Activated CD4-positive, CD25-positive, alpha-beta regulatory T cell treated with anti-CD3 and anti-CD28 coated beads, Interleukin-2, amount 50 U/mL, for 16 hours (primary cell): ENCODE data around the gene SLC26A8.
"Not testable (repeated sequence)": the region's sequence is repeated elsewhere in the genome, so short reads cannot be mapped to it uniquely, and the experiment has no call there.

Experiments used
- DNase-seq: peaks from one replicate; pipeline ENCODE4 v3.0.0-alpha.2; 2020; ENCODE audit warnings: low read depth, low spot score

SLC26A8 gene

DNA sequence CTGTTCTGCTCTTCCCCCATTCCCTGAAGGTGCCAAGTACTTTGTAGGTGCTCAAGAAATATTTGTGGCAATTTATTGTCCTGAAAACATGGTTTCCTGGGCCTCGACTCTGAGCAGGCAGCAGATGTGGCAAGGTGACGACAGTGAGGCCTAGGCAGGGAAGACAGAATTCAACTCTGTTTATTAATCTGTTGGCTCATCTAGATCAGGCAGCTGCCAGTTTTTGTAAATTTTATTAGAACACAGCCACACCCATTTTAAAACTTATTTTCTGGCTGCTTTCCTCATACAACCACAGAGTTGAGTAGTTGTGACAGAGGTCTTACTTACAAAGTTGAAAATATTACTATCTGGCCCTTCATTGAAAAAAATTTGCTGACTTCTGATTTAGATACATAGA is 27.7 kb upstream of the SLC26A8 start:
- DNase-seq = no peak

DNA sequence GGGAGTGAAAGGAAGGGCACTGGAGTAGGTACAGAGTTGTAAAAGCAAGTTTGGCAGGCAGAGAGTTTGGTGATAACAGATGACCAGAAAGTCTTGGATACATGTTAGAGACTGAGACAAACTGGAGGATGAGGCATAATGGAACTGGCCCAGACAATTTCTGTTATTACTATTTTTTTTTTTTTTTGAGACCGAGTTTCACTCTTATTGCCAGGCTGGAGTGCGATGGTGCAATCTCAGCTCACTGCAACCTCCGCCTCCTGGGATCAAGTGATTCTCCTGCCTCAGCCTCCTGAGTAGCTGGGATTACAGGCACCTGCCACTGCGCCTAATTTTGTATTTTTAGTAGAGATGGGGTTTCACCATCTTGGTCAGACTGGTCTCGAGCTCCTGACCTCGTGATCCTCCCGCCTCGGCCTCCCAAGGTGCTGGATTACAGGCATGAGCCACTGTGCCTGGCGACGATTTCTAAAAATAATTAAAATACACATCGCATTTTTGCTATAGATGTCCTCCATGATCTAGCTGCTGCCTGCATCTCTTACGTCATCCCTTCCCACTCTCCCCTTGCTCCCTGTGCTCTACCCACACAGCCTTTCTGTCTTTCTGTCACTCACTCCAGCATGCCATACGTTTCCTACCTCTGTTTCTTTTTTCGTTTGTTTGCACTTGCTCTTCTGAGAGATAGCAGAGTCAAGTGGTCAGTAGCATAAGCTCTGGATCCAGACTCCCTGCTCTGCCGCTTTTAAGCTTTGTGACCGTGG is 26.7 kb upstream of the SLC26A8 start:
- DNase-seq = no peak

DNA sequence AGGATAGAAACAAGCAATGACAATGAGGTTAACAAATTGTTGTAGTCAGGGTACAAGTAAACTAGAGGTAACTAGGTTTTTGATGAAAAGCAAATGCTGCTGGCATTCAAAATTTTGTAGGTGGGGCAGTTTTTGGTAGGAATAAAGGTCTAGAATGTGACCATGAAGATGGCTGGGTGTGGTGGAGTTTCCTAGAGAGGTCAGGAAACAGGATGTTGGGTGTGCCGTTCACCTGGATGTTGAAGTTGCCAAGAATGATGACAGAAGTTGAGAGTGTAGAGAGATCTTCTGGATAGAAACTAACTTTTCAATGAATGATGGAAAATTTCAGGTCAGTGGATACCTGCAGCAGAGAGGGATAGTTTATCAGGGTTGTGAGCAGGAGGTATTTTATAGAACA is 25.9 kb upstream of the SLC26A8 start:
- DNase-seq = no peak

DNA sequence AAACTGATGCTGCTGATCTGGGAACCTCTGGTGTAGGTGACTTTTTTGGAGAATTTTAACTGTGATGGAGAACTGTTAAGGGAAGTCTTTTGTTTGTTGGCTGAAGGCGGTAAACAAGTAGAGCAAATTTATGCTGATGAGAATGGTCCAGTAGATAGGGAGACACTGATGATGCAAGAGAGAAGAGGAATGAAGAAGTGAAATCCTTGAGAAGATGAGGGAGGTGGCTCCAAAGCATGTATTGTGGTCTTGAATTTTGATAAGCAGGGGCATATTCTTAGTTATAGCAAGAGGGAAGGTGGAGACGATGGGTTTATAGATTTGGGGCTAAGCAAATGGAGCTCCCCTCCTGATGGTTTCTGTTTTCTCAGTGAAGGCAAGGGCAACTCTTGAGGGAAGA is 25.1 kb upstream of the SLC26A8 start:
- DNase-seq = no peak

- no peak for DNase-seq
Measured at GRCh38 chr6:36042618-36043260, 18.3 kb upstream of the SLC26A8 start.

DNA sequence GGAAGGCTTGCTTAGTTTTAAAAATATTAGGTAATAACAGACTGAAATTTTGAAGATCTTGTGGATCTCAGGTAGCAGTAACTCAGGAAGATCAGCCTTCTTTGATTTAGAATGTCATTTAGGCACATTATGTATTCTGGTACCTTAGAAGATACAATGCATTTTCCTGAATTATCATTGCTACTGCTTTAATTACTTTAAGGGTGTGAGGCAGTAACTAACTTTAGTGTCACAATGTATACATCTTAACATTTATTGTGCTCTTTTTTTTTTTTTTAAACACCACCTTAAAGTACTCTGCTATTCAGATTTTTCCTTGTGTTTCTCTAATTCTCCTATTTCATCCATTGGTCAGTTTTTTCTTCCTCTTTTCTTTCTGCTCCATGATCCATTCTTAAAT is 16.5 kb upstream of the SLC26A8 start:
- DNase-seq = no peak

DNA sequence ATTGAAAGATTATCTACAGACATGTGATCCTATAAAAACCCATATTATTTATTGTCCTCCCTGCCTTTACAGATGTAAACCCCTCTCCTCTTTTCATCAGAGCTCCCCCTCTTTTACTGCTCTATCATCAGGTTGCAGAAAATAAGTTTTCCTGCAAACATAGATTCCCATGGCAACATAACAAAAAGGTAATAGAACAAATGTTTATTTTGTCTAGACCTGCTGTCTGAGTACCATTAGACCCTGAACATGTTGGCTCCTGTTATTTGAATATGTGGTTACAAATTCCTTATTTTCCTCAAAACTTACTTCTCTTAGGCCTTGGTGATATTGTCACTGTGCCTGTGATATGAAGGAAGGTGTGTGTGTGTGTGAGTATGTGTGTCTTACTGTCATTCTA is 14.7 kb upstream of the SLC26A8 start:
- DNase-seq = no peak

DNA sequence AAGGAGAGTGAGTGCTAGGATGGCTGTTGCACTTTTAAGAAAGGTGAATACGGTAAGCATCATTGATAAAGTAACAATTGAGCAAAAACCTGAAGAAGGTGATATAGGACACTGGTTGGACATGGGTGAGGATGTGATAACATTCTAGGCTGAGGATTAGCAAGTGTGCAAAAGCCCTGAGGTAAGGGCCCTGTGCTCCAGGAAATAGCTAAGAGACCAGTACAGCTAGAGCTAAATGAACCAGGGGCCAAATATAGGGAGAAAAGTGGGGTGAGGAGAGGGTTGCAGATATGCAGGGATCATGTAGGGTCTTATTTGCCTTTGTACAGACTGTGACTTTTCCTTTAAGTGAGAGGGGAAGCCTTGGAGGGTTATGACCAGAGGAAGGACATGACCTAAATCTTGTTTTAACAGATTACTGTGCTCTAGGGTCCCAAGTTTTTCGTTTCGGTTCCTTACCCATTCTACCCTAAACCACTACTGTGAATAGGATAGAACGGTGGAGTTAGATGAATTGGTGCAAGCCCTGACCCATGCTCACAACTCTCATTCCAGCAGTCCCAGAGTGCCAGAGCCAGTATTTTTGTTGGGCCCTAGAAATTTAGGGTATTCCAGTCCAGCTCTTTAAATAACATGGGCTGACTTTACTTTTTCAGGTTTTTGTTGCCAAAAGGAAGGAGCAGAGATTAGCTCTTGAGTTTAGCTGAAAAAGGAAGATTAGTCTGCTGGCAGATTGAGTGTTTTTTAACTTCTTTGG is 13.9 kb upstream of the SLC26A8 start:
- DNase-seq = no peak

- DNase-seq = no peak
Measured at GRCh38 chr6:36035225-36035624, 10.8 kb upstream of the SLC26A8 start.

DNA sequence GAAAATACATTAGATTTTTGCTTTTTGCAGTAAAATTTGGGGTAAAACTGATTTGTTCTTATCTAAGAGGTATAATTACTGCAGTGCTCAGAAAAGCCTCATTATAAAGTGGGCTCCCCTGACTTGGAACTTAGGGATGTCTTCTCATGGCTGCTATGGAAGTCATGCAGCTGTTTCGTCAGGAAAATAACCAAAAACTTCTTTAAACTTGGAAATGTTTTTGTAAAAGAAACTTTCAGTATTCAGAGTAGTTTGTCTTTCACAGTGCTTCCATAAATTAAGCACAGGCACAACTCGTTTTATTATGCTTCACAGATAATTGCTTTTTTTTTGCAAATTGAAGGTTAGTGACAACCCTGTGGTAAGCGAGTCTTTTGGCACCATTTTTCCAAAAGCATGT is 10.0 kb upstream of the SLC26A8 start:
- DNase-seq = no peak

GRCh38 chr6:36033935-36034334 is 9.5 kb upstream of the SLC26A8 start:
- no peak for DNase-seq

GRCh38 chr6:36033144-36033543 is 8.7 kb upstream of the SLC26A8 start:
- not testable (repeated sequence) for DNase-seq

DNA sequence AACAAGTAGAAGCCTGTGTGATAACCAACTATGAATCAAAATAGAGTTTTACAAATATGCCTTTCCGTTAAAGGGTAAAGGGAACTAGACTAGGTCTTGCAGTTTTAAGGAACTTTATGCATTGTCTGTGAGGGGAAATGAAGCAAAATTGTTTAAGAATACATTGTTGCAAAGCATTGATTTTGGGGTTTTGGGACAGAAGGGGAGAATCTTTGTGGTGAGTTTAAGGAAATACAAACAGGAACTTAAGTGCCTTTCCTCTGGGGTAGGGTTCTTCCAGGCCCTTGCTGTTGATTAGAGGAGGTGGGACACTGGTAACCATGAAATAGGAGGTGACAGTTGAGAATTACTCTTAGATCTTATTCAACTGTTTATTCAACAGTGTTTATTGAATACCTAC is 7.8 kb upstream of the SLC26A8 start:
- no peak for DNase-seq

- no peak for DNase-seq
Measured at GRCh38 chr6:36029464-36029863, 5.0 kb upstream of the SLC26A8 start.

- peak; percentile 55 for DNase-seq
Measured at GRCh38 chr6:36028877-36029324, 4.5 kb upstream of the SLC26A8 start.

GRCh38 chr6:36028088-36028876 is 3.8 kb upstream of the SLC26A8 start:
- peak; percentile 14 for DNase-seq

DNA sequence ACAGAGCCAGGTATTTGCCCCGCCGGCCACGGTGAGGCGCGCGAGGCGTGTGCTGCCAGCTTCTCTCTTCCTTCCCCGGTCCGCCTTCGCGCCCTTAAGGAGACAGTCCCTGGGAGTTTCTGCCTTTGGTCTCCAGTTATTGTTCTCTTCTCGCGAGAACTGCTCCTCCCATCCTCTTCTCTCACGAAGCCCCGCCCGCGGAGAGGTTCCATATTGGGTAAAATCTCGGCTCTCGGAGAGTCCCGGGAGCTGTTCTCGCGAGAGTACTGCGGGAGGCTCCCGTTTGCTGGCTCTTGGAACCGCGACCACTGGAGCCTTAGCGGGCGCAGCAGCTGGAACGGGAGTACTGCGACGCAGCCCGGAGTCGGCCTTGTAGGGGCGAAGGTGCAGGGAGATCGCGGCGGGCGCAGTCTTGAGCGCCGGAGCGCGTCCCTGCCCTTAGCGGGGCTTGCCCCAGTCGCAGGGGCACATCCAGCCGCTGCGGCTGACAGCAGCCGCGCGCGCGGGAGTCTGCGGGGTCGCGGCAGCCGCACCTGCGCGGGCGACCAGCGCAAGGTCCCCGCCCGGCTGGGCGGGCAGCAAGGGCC is 3.2 kb upstream of the SLC26A8 start, which contains the start of gene MAPK14:
MAPK14 (plus strand) TSS at position 308 of the 587 bp plus-strand sequence. CDS start 350 bp downstream, outside the sequence.
- DNase-seq = peak; percentile 97

GRCh38 chr6:36025932-36026327 is 1.5 kb upstream of the SLC26A8 start:
- DNase-seq = no peak

DNA sequence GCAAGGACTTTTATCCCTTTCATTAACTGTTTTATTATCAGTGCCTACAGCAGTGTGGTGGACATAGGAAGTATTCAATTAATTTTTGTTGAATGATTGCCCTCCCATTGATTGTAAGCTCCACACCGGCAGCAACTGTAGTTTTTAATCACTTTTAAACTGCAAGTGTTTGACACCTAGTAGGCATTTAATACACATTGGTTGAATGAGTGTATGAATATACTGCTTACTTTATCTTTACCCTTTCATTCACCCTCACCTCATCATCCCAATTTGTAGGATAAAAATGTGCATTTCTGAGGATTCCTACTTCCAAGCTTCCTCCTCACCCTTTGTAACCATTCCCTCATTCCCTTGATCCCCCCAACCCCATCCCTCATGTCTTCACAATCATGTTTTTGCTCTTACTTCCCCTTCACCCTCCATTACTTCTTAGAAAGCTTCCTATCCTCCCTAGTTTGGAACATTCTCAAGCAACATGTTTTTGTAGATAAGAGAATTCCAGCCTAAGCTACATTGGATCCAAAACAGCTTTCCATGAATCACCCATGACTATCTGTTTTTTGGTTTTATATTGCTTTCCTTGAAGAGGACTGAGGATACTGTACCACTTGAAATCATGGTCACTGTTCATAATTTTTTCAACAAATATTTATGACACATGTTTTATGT is 955 bp upstream of the SLC26A8 start:
- DNase-seq = no peak

- no peak for DNase-seq
Measured at GRCh38 chr6:36020154-36020553, 4.3 kb downstream of the SLC26A8 start.

- DNase-seq = no peak
Measured at GRCh38 chr6:36019167-36019566, 5.3 kb downstream of the SLC26A8 start.
